HG03175 (cell line): ENCODE measurements around the gene KIF26B.

ENCODE experiments used
- ATAC-seq: cut with Tn5 transposase; IDR thresholded peaks from one replicate; pipeline ENCODE4 v1.9.1; 2021; ENCODE audit warnings: mild to moderate bottlenecking, moderate library complexity; ENCODE audit not compliant: unreplicated experiment

KIF26B gene

DNA sequence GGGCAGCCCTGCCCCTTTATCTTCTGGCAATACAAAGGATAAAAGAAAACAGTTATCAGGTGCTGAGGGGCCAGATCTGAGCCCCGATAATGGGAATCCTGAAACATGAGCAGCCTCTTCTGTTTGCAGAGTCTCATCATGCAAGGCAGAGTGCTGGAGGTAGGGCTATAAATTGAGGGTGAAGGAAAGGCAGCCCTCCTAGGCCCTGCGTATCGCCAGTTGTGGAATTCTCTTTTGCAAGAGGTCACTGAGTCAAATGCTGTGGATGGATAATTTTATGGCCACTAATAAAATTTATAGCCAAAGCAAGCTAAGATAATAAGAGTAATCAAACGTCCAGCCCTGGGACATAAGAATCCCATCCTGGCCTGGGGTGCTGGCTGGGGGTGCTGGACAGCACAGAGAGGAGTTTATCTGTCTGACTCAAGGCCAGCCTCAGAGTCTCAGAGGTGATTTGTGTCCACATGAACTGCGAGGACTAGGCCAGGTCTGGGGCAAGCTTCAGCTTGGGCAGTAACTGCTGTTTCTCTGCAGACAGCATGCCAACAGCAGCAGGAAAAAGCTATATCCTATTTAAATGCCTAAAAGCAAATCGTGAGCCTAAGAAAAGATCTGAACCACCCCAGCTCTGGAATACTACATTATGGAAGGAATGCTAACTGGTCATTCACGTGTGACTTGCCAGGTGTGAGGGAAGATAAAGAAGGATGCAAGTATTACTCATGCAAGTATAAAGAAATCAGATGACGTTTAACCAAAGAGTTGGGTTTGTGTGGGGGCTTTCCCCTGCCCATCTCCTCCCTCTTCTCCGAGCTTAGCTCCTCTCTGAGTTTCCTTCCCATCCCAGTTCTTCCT, 254.8 kb downstream of the KIF26B start:
- no peak for ATAC-seq

DNA sequence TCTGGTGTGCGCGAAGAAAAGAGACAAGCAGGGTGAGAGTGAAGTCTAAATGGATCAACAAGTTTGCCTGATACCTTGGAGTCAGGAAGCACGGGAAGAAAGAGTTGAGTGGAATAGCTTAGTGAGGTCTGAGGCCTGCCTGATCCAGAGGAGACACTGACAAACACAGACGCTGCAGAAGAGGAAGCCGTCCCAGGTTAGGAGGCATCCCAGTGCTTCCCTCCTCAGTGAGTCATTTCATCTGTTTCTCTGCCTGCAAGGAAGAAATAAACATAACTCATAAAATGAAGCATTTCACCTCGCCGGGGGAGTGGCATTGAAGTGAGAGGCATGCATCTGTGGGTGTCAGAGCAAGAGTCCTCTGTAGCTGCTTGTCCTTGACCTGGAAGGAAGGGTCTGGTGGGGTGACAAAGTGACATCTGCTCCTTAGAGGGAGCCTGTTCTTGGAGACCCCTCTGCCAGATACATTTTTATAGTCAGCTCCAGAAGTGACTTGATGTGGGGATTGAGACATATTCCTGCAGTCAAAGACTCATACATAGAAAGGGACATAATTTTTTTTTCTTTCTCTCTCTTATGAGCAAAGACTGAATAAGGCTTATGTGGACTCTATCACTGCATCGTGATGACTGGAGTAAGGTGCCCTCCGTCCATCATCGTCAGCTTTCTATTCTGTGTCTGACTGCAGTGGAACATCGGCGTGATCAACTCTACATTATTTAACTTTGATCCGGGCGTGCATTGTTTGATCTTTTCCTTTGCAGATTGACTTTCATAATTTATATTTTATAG, 256.7 kb downstream of the KIF26B start:
- no peak for ATAC-seq

DNA sequence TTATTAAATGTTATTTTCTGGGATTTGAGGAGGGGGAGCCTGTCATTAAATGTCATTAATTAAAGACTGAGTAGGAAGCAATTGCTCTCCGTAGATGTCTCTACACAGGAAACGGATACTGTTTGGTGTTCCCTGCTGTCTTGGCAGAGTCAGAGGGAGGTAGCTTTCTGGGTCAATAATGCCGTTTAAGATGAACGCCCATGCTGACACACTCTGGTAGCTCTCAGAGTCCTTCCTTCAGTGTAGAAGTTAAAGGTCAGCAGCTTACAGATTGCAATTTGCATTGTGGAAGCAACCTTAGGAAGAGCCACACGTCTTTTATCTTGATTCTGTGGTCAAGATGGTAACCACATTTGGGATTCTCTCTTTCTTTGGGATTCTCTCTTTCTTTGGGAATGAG, 257.5 kb downstream of the KIF26B start:
- ATAC-seq, result no peak

DNA sequence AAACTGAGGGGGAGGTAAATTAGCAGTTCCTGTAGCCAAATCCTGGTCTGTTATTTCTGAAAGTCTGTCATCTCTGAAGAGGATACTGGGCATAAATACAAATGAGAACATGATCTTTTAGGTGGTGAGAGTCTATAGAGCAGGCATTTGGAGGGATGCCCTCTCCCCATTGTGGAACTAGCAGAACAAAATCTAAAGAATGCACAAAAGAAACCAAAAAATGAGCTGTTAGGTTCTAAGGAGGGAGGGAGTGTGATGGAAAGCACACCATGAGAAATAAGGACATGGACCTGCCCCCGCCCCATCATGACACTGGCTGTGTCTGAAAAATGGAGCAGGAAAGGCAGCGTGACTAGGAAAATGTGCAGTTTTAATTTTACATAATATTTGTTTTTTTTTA, 262.0 kb downstream of the KIF26B start:
- ATAC-seq, result no peak

GRCh38 chr1:245418077-245418476, 263.3 kb downstream of the KIF26B start:
- ATAC-seq, result no peak

DNA sequence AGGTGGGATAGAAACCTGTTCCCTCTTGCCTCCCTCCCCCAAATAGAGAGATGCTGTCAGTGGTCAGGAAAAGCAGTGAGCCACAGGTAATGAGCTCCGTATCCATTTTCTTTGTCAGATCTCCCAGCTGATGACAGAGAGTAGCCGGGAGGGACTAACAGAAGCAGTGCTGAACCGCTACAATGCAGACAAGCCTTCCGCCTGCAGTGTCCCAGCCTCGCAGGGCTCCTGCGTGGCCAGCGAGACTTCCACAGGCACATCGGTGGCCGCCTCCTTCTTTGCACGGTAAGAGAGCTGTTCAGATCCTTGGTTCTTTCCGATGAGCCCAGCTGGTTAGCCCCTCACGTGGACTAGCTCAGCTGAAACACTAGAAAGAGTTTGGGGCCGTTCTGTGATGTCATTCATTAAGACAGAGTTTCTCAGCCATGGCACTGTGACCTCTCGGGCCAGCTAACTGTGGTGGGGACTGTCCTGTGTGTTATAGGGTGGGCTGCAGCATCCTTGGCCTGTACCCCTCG, 264.7 kb downstream of the KIF26B start:
- ATAC-seq, result no peak

DNA sequence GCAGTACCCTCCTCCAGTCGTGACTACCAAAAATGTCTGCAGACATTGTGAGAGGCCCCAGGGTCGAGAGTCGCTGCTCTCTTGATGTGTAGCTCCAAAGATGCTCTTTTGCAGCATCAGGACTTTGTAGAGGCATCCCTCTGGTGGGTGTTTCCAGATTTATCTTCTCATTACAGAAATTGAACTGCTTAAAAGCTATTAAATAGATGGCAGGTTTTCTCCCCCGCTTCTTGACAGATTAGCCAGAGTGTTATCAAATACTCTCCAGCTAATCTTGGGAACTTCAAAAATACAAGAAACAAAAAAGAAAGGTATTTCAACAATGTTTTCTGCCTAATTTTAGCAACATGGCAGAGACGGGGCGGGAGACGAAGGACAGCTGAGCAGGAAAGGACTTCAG, 265.2 kb downstream of the KIF26B start:
- ATAC-seq, result no peak

- no peak for ATAC-seq
These were observed 266.1 kb downstream of the KIF26B start for GRCh38 chr1:245420926-245421325.

DNA sequence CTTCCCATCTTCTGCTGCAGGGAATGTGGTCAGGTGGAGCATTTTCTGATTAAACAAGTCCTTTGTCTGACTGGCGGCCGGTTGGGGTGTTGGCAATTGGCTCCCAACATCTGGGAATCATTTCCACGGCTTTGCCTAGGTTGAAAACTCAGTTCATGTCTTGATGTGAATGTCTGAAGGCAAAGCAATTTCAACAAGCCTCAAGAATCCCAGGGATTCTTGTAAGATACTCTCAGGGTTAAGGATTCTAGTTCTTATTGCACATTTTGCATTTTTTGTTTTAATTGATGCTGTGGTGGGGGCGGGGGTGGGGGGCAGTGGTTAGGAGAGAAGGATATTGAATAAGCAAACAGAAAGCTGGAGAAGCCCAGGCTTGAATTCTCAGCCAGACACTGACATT, 273.9 kb downstream of the KIF26B start:
- ATAC-seq, result no peak

GRCh38 chr1:245431706-245432105, 276.9 kb downstream of the KIF26B start:
- ATAC-seq, result no peak

- ATAC-seq, result no peak
These were observed 277.6 kb downstream of the KIF26B start for GRCh38 chr1:245432228-245432875.

DNA sequence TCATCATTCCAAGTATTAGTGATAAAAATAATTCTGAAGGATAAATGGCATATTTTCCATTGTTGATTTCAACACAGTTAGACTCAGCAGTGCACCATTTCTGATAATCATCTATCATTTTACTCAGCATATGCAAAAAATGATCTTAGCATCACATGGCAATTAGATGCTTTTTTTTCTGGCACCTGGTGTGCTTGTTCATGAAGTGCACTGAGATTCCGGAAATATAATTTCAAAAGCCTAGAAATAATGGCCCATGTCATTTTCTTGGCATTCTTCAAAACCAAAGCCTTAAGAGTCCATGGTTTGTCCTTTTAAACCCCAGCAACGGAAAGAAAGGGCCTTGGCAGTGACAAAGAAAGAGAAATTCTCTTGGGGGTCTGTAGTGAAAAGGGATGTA, 278.8 kb downstream of the KIF26B start:
- no peak for ATAC-seq

- ATAC-seq, result no peak
These were observed 279.5 kb downstream of the KIF26B start for GRCh38 chr1:245434280-245434679.

DNA sequence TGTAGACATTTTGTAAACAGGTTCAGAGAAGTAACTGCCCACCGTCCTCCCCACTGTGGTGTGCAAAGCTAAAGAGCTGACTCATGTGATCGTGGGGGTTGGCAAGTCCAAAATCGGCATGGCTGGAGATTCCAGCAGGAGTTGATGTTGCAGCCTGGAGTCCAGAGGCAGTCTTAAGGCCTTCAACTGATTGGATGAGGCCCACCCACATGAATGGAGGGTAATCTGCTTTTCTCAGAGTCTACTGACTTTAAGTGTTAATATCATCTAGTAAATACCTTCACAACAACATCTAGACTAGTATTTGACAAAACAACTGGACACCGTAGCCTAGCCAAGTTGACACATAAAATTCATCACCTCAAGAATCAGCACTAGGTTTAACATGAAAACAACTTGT, 281.6 kb downstream of the KIF26B start:
- no peak for ATAC-seq

DNA sequence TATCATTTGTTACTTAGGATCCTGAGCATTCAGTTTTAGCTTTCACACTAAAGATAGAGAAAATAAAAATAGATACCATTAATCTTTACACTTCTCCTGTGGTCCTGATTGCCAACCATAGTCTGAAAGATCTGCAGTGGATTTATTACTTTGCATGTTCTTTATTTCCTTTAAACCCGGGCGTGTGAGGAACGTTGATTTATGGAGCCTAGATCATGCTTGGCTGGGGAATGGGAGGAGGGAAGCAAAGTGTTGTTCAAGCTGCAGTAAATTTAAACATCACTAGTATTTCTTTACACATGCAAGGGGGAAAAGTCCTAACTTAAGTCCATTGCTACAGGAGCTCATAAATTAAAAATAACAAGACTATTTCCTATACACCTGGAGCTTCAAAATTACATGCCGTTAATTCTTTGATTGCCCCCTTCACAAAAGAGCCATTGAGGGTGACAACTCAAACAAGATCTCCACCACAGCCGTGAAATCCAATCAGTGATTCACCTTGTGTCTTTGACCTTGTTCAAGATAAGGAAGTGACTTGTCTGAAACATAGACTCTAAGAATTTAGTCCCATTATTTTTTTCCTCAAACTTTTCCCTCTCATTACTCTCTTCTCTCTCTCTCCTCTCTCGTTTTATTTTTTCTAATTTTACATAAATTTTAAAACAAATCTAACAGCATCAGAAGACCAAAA, 282.7 kb downstream of the KIF26B start:
- ATAC-seq, result no peak

- no peak for ATAC-seq
These were observed 286.1 kb downstream of the KIF26B start for GRCh38 chr1:245440922-245441321.

GRCh38 chr1:245441689-245442088, 286.9 kb downstream of the KIF26B start:
- no peak for ATAC-seq

DNA sequence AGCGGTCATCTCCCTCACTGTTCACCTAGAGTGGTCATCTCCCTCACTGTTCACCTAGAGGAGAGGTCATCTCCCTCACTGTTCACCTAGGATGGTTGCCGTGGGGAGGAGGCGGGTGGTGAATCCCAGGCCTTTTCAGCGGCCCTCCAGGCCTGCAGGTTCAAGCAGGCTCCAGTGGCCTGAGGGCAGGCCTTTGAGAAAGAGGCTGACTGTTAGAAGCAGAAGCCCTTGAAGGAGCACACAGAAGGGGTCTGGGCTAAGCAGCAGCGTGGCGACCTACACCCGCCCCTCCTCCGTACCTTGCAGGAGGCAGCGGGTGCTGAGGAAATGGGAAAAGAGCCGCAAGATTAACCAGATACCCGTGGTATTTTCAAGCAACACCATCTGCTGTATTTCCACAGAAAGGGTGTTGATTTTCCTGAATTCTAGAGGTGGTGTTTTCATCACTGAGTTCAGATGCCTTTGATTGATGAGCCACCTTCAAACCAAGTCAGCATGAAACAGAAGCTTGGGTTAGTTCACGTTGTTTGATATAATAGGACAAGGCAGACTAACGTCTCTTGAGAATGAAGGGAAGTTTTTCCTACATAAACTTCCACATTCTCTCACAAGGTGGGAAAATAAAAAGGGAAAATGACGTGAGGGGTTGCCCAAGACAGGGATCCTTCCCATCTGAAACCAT, 289.5 kb downstream of the KIF26B start:
- no peak for ATAC-seq

DNA sequence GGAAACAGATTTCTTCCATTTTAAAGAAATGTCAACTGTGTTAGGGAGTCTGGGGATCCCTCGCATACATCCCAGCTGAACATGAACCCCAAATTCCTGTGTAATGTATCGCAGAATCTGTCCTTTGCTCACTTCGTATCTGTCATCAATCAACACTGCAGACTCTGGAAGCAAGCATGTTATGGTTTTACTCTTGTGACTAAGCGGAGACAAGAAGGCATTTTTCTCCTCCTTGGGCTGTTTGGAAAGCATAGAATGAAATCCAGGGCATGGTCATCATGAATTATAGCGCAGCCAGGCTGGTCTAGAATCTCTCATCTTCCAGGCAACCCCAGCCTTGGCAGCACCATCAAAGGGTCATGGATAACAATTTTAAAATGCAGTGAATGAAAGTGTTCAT, 290.2 kb downstream of the KIF26B start:
- no peak for ATAC-seq

GRCh38 chr1:245448531-245448930, 293.7 kb downstream of the KIF26B start:
- ATAC-seq, result no peak
